Lower leg skin (tissue), 4 donors: ENCODE measurements around the gene TAPT1. TPM values are rescaled to one million over a fixed set of nuclear protein-coding genes. Genes with fewer than 3 reads are reported as not detected.
A peak's percentile ranks its signal among the peaks of the same experiment; 100 is the strongest.

Source experiments
- DNase-seq, 2 donors: peaks; one replicate each; pipeline ENCODE4 v3.0.0-alpha.2; 2019; ENCODE audit warnings: low spot score in 2 of 2
- H3K4me3 ChIP-seq: fragments of 200-600 bp; sonication (generic); 2 replicates; pipeline ENCODE4 v1.5.1; 2017; ENCODE audit warnings: mild to moderate bottlenecking, low read depth; ENCODE audit not compliant: poor library complexity, severe bottlenecking
- POLR2A ChIP-seq, 2 donors: fragments of 450-650 bp; IDR thresholded peaks; one replicate each; pipeline ENCODE4 v1.6.1; 2016 to 2017; ENCODE audit warnings: antibody characterized with exemption in 2 of 2, mild to moderate bottlenecking in 1 of 2, moderate library complexity in 1 of 2
- WGBS, 2 donors: methylation state at CpG; one replicate each; pipeline ENCODE4 v1.1.5; 2018; 5-methylcytosine and 5-hydroxymethylcytosine counted together
- intact Hi-C: fragments of 100-400 bp; cut with DNase I; formaldehyde crosslinking; loops from one replicate; pipeline ENCODE4 v1.15.0; 2023; ENCODE audit warnings: low total_unique reads
- total RNA-seq, 4 donors: library from RNA; depleted of rRNA; stranded (reverse); fragments of >200 nt; gene quantifications; one replicate each; pipeline ENCODE4 v1.1.0, GENCODE V29; 2016
- TF ChIP-seq, protein P1 (sequence below), 3 donors: fragments of 450-650 bp; IDR thresholded peaks; one replicate each; pipeline ENCODE4 v1.5.1; 2016; ENCODE audit warnings: antibody characterized with exemption in 3 of 3, mild to moderate bottlenecking in 3 of 3, moderate library complexity in 2 of 3

TAPT1 gene
- total RNA-seq, 4 donors from 2014 or later, result 10.5 to 31.0 (median 18.7) TPM

DNA sequence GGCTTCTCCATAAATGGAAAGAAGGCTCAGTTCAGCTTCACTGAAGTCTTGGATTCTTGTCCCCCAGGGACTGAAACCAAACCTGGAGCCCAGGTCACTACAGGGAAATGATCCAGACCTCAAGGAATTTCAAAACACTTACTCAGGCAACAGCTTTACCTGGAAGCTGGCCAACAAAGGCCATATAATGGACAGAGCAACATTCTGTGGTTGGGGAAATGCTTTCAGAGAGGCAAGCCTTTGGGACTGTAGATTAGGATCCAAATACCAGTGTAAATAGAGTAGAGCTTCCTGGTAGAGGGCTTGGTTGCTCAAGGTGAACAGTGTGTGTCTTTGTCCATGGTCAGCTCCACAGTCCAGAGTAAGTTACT is 85.4 kb downstream of the TAPT1 start:
- peak in 1 of 2 donors; percentile 14 for DNase-seq

DNA sequence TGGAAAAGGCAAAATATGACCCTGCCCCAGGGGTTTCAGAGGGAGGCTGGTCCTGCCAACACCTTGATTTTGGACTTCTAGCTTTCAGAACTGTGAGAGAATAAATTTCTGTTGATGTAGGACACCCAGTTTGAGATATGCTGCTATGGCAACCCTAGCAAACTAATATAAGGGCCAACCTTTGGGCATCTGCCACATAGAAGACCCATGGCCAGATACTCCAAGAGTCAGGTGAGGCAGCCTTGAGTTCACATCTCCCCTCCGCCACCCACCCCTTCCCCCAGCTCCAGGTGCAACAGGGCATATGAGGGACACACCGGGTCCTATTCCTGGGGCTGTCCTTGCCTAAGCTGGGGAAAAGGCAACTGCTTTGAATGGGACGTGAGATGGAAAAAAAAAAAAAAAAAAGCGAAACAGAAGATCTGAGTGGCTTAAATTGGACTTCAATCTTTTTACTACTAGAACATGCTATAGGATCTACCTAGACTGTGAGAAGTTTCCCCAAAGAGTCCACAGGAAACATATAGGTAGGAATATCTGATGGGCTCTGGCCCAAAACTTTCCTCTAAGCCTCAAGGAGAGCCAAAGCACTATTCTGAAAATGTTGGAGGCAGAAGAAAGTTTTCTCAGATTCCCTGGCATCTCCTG is 85.9 kb downstream of the TAPT1 start:
- DNase-seq, result peak in 1 of 2 donors; percentile 36
- no peak for TF ChIP-seq POLR2A (IDR thresholded peaks at IDR 0.05)
- TF ChIP-seq, protein P1, sequence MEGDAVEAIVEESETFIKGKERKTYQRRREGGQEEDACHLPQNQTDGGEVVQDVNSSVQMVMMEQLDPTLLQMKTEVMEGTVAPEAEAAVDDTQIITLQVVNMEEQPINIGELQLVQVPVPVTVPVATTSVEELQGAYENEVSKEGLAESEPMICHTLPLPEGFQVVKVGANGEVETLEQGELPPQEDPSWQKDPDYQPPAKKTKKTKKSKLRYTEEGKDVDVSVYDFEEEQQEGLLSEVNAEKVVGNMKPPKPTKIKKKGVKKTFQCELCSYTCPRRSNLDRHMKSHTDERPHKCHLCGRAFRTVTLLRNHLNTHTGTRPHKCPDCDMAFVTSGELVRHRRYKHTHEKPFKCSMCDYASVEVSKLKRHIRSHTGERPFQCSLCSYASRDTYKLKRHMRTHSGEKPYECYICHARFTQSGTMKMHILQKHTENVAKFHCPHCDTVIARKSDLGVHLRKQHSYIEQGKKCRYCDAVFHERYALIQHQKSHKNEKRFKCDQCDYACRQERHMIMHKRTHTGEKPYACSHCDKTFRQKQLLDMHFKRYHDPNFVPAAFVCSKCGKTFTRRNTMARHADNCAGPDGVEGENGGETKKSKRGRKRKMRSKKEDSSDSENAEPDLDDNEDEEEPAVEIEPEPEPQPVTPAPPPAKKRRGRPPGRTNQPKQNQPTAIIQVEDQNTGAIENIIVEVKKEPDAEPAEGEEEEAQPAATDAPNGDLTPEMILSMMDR (IDR thresholded peaks at IDR 0.05), result no peak
- intact Hi-C loops, result no loop called here
- no peak overlapping the region for H3K4me3 ChIP-seq
- WGBS, 2 donors, result 86 to 92% methylated on average over 4 of the region's 4 CpGs

More for the DNA sequence above, 85.4 kb downstream of the TAPT1 start:
- TF ChIP-seq, protein P1 (IDR thresholded peaks at IDR 0.05), result no peak
- no peak for TF ChIP-seq POLR2A (IDR thresholded peaks at IDR 0.05)
- intact Hi-C loops, result no loop called here
- no peak overlapping the region for H3K4me3 ChIP-seq

DNA sequence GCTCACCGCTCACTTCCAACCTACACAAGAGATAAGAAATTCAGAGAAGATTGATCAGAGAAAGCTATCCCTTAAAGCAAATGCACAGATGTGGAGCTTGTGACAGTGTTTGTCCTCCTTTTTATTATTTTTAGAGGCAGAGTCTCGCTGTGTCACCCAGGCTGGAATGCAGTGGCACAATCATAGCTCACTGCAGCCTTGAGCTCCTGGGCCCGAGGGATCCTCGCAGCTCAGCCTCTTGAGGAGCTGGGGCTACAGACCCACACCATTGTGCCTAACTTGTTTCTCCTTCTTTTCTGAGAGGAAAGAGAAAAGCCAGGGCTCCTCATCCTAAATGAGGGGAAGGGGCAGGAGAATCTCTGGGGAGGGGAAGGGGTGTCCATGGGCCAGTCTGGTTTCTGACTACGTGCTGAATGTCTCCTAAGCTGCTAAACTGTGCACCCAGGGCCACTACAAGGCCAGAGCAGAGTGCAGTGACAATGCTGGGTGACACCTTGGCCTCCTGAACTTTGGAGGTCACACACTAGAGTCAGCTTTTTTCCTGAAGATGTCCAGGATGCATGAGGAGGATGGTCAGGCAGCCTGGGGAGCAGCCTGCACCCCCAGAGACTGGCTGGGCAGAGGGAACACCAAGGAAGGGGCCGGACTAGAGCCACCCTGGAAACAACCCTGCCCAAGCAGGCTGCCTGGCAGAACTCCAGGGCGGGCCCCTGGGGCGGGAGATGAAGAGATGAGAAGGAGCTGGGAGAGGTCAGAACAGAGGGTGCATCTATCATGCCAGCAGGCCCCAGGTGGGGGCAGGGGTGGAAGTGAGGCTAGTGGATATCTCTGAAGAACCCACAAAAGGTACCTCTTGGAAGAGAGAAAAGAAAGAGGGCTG is 87.0 kb downstream of the TAPT1 start:
- no peak for TF ChIP-seq POLR2A (IDR thresholded peaks at IDR 0.05)
- TF ChIP-seq, protein P1 (IDR thresholded peaks at IDR 0.05), result no peak
- 81 to 82% methylated on average over 8 of the region's 8 CpGs for WGBS, 2 donors

DNA sequence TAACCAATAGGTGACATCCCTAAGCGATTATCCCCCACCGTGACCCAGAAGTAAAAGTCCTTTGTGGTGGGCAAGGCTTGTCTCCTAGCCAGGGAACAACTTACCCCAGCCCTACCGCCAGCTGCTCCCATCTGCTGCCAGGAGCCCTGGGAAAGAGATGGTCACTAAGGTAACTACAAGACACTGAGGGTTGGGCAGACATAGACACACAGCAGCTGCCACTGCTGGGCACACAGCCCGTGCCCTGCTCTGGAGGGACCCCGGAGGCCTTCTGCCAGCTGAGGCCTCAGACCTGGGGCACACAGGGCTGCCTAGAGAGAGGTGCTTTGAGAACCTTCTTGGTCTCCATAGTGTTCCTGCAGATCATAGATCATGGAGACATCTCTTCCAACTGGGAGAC is 89.4 kb downstream of the TAPT1 start:
- H3K4me3 ChIP-seq, result no peak overlapping the region
- intact Hi-C loops, result no loop called here
- TF ChIP-seq, protein P1 (IDR thresholded peaks at IDR 0.05), result no peak
- TF ChIP-seq POLR2A (IDR thresholded peaks at IDR 0.05), result no peak
- DNase-seq, result no peak
- WGBS, 2 donors, result 96 to 98% methylated on average over 5 of the region's 5 CpGs

More for the DNA sequence above, 87.0 kb downstream of the TAPT1 start:
- DNase-seq, result peak in 1 of 2 donors; percentile 61
- no peak overlapping the region for H3K4me3 ChIP-seq
- intact Hi-C loops, result no loop called here

DNA sequence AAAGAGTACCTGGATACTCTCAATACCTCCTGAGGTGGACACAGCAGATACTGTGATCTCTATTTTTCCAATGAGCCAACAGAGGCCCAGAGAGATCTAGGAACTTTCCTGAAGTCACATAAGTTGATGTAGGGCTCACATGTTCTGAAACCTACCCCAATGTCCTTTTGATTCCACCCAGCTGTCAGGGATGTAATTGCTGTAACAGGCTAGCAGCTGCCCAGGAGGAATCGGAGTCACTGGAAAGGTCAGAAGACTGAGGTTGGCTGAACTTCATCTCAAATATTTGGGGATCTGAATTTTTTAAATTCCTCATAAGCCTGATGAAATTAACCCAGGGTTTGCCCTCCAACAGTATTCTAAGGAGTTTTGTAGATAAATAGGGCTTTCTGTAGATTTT is 90.0 kb downstream of the TAPT1 start:
- no peak overlapping the region for H3K4me3 ChIP-seq
- TF ChIP-seq, protein P1 (IDR thresholded peaks at IDR 0.05), result no peak
- TF ChIP-seq POLR2A (IDR thresholded peaks at IDR 0.05), result no peak
- intact Hi-C loops, result no loop called here
- DNase-seq, result no peak
- 58 to 63% methylated on average over 1 of the region's 1 CpG for WGBS, 2 donors
